Measurements from ENCODE around the gene ANKRD28. TPM values are rescaled to one million over a fixed set of nuclear protein-coding genes. Genes with fewer than 3 reads are reported as not detected.

The ANKRD28 gene
- total and polyA plus RNA-seq, 2 of the 13 experiments (the other 11 are each of a cell fraction or from before 2014, with no cell fraction given): 21.0 to 28.9 TPM

DNA sequence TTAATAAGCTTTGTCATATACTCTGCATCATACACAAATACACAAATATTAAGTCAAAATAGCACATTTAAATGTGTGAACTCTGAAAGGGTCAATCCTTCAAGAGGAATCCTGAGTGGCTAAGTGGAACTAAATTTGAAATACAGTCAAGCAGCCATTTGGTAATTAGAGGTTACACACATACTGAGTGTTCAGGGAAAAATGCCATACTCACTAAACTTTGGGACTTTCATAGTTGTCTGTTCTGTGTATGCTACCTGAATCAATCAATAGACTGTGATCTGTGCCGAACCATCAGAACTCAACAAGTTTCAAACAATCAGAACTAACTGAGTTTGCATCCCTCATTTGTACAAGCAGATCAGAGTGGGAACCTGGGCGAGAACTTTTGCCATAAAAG lies 15.3 kb downstream of the ANKRD28 start:
- H3K9ac ChIP-seq (ENCODE audit: insufficient read depth, low read depth, low read length): no peak overlapping the region
- H3K79me2 ChIP-seq (ENCODE audit: insufficient read depth, low read length): peaks cover 26% of the 10 kb centered on the region
- 94% methylated on average over 2 of the region's 2 CpGs for WGBS (ENCODE audit: low lambda C conversion rate)
- no TSS peak for BruUV-seq (replicated peaks)
- TF ChIP-seq CHD2 (IDR thresholded peaks at IDR 0.05; ENCODE audit: low read depth, low read length) (no peak), PHF5A (CRISPR knock-in tag; IDR thresholded peaks at IDR 0.05; ENCODE audit: low read depth, unreplicated experiment) (no peak), STAT5B (CRISPR knock-in tag; IDR thresholded peaks at IDR 0.05) (no peak), CEBPB (IDR thresholded peaks at IDR 0.05; ENCODE audit: borderline replicate concordance, low read depth, low read length) (no peak), NKX3-1 (CRISPR knock-in tag; IDR thresholded peaks at IDR 0.05) (no peak), REPIN1 (CRISPR knock-in tag; IDR thresholded peaks at IDR 0.05; ENCODE audit: borderline replicate concordance, low read depth) (no peak), ZNF609 (CRISPR knock-in tag; IDR thresholded peaks at IDR 0.05; ENCODE audit: borderline replicate concordance) (no peak), SOX6 (IDR thresholded peaks at IDR 0.05) (no peak), SOX6 (CRISPR knock-in tag; IDR thresholded peaks at IDR 0.05) (no peak), ZNF253 (CRISPR knock-in tag; IDR thresholded peaks at IDR 0.05; ENCODE audit: borderline replicate concordance) (no peak), MTA3 (CRISPR knock-in tag; IDR thresholded peaks at IDR 0.05) (no peak), PLSCR1 (CRISPR knock-in tag; IDR thresholded peaks at IDR 0.05; ENCODE audit: borderline replicate concordance) (no peak), ZNF34 (CRISPR knock-in tag; IDR thresholded peaks at IDR 0.05; ENCODE audit: borderline replicate concordance) (no peak)
- TF ChIP-seq, protein P1, sequence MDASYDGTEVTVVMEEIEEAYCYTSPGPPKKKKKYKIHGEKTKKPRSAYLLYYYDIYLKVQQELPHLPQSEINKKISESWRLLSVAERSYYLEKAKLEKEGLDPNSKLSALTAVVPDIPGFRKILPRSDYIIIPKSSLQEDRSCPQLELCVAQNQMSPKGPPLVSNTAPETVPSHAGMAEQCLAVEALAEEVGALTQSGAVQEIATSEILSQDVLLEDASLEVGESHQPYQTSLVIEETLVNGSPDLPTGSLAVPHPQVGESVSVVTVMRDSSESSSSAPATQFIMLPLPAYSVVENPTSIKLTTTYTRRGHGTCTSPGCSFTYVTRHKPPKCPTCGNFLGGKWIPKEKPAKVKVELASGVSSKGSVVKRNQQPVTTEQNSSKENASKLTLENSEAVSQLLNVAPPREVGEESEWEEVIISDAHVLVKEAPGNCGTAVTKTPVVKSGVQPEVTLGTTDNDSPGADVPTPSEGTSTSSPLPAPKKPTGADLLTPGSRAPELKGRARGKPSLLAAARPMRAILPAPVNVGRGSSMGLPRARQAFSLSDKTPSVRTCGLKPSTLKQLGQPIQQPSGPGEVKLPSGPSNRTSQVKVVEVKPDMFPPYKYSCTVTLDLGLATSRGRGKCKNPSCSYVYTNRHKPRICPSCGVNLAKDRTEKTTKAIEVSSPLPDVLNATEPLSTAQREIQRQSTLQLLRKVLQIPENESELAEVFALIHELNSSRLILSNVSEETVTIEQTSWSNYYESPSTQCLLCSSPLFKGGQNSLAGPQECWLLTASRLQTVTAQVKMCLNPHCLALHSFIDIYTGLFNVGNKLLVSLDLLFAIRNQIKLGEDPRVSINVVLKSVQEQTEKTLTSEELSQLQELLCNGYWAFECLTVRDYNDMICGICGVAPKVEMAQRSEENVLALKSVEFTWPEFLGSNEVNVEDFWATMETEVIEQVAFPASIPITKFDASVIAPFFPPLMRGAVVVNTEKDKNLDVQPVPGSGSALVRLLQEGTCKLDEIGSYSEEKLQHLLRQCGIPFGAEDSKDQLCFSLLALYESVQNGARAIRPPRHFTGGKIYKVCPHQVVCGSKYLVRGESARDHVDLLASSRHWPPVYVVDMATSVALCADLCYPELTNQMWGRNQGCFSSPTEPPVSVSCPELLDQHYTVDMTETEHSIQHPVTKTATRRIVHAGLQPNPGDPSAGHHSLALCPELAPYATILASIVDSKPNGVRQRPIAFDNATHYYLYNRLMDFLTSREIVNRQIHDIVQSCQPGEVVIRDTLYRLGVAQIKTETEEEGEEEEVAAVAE (CRISPR knock-in tag; IDR thresholded peaks at IDR 0.05; ENCODE audit: borderline replicate concordance): no peak
- FAIRE-seq: no peak
- H3K36me3 ChIP-seq (replicated peaks in 1 of 2; ENCODE audit: control insufficient read depth in 1 of 2, insufficient read depth in 2 of 2, low read length in 2 of 2): 0 out of 5 replicates have a peak, but pooled peaks cover 0 to 5% of the 10 kb centered on the region in 2 experiments
- CTCF ChIA-PET (ENCODE audit: low intra/inter-chr PET ratio, low total read pairs): no interaction called here
- POLR2A ChIA-PET: no interaction called here
- no peaks in the 10 kb centered on the region for H3K9me3 ChIP-seq (ENCODE audit: low read length)
- no peak overlapping the region for H2AFZ ChIP-seq (ENCODE audit: low read length)
- no peak overlapping the region for H3K27ac ChIP-seq (ENCODE audit: extremely low read length, insufficient read depth, low read length)
- DNase-seq (ENCODE audit: low spot score): no peak
- in situ Hi-C loops (cut with HindIII; ENCODE audit: extremely low pct_ligation_motif_present, low pct_unique_long_range_greater_than_20kb) (no loop called here), intact Hi-C loops (cut with micrococcal nuclease; ENCODE audit: unreplicated experiment) (no loop called here)
- H3K4me3 ChIP-seq (replicated peaks in 1 of 3; ENCODE audit: insufficient read depth in 1 of 3, low read depth in 2 of 3, low read length in 3 of 3): no peak overlapping the region
- H3K27me3 ChIP-seq (ENCODE audit: control insufficient read depth in 1 of 2, insufficient read depth in 2 of 2, low read length in 2 of 2): no peaks in the 10 kb centered on the region
- no peak for ATAC-seq
- H3K4me1 ChIP-seq (ENCODE audit: insufficient read depth, low read length): peaks cover 17% of the 10 kb centered on the region
- no peak overlapping the region for H3K4me2 ChIP-seq (ENCODE audit: low read depth, low read length)
- H4K20me1 ChIP-seq (ENCODE audit: insufficient read depth, low read length): no peaks in the 10 kb centered on the region

All from HepG2 (cell line).